HG03108 (cell line): Measurements from ENCODE around the gene TCF12.
"Not testable (repeated sequence)": the region's sequence is repeated elsewhere in the genome, so short reads cannot be mapped to it uniquely, and the experiment has no call there.

Experiments
- ATAC-seq: cut with Tn5 transposase; IDR thresholded peaks from one replicate; pipeline ENCODE4 v1.9.1; 2021; ENCODE audit warnings: moderate library complexity; ENCODE audit not compliant: unreplicated experiment

The TCF12 gene

DNA sequence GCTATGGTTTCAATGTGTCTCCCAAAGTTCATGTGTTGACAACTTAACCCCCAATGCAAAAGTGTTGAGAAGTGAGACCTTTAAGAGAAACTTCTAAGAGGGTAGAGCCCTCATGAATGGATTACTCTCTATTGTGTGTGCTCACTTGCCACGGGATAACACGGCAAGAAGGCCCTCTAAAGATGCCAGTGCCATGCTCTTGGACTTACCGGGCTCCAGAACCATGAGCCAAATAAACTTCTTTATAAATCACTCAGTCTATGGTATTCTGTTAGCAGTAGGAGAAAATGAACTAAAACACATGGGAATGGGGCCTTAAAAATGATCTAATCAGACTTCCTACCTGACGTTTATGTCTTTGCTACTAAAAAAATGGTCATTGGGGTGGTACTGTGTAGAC is 2.6 kb upstream of the TCF12 start:
- ATAC-seq: no peak

DNA sequence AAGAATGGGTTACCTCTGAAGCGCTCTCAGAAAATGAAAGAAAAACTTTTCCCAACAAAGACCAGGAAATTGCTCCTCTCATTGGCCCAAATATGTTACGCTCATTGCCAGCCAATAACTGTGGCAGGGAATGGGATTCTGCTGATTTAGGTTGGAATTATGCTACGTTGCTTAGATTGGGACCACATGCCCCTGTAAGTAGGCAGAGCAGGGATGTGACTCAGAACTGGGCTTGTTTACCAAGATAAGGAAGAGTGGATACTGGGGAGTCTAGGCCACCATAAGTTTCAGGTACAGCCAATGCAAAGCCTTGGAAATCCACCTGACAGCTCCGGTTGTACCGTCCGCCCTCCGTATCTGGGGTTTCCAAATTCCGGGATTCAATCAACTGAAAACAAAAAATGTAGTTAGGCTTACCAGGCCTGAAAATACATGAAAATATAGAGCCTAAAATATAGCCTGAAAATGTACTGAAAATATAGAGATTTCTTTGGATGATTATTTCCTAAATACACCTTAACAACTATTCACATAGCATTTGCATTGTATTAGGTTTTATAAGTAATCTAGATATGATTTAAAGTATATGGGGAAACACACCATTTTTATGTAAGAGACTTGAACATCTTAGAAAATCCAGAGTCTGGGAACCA is 1.5 kb upstream of the TCF12 start:
- ATAC-seq: no peak

DNA sequence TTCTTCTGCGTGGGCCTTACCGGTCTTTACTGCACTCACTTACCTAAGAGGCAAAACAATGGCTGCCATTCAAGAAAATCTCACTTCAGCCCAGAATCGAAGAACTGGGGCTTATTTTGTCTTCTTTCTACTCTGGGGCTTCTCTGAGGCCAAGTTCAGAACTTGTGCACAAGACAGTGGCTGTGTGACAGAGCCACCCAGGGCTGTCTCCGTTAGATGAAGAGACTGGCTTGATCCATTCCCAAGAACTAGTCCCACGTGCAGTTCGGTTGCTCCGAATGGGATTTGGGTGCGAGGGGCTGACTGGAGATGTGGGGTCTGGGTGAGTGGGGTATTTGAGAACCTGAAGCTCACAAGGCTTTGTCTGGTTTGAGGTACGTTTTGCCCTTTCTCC is 795 bp upstream of the TCF12 start:
- ATAC-seq: no peak

DNA sequence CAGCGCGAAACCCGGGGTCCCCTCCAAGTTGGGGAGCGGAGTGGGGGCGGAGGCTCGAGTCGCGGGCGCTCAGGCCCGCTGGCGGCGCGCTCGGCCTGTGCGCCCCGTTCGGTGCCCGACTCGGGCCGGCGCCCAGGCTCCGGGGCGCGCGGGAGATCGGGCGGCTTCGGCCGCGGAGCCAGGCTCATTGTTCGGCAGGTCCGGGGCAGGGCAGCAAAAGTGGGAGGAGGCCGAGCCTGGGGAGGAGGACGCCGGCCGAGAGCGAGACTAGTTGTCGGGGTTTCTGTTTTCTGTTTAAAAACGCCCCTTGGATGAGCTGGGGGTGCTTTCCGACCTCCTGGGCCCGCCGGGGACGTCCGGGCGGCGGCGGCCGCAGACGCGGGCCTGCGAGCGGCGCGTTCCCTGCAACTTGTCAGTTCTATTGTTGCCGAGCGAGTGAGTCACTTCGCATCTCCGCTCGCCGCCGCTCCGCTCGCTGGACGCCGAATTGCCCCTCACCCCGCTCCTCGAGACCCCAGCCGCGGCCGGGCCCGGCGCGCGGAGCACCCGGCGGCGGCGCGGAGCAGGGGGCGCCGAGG is 676 bp downstream of the TCF12 start:
- ATAC-seq: peak; percentile 23

DNA sequence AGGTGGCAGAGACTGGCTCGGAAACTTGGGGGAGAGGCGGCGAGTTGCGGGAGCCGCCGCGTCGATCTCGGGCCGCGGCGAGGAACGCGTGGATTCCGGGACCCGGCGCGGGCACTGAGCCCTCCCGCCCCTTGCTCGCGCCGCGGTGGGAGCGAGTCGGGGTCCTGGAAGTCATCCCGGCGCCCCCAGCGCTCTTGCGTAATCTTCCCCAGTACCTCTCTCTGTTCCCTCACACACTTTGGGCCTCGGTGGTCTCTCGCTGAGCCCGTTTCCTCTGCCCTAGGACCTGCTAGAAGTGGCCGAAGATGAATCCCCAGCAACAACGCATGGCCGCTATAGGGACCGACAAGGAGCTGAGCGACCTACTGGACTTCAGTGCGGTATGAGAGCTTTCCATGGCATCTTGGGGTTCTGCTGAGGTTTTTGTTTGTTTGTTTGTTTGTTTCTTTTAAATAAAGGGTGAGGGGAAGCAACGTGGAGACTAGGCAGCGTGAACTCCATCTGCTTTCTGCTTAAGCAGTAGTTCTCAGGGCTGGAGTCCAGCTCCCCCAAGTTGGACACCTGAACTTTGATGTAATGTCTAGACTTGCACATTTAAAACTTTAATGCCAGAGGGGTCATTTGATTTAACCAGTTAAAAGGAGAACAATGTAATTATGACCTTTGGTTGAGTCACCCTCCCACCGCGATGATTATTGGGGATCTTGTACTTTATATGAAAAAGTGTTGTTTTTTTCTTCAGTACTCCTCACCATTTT is 1.3 kb downstream of the TCF12 start:
- peak; percentile 16 for ATAC-seq

DNA sequence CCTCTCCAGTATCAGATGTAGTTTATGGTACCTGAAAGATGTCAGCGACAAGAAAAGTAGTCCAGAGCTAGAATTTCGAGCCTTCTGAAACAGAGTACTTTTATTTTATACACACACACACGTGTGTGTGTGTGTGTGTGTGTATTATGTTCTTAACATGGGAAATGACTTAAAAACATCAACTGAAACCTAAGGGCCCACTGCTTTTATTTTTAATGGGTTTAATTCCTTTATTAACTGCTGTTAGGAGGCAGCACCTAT is 1.9 kb downstream of the TCF12 start:
- no peak for ATAC-seq

DNA sequence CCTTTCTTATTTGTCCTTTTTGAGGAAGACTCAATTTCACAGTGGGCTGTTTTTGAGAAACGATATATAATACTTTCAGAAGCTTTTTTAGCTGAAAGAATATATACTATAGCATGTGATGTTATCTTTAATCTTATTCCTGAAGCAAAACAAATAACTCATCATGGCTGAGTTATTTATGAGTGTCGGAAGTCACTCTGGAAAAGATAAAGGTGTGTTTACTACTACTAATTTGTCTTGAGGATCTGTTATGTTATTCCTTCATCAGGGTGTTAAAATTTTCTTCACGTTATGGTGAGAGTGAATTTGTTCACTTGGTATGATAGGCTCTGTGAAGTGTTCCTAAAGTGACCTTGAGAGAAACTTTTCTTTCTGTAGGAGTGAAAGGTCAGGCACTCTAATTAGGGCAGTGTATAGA is 4.7 kb downstream of the TCF12 start:
- no peak for ATAC-seq

DNA sequence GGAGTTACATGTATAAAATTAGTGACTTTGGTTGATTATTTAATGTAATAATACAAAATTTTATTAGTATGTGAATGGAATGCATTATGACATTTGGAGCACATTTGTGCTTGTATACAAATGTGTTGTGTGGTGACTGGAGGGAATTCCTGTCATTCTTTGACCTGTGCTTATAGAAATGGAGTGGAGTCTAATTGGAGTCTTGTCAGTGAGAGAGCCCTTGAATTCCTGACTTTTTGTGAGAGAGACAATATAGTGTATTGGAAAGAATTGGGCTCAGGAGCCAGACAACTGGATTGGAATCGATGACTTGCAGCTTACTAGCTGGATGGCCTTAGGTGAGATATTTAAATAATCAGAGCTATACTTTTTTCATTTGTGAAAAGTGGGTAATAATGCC is 9.4 kb downstream of the TCF12 start:
- no peak for ATAC-seq

DNA sequence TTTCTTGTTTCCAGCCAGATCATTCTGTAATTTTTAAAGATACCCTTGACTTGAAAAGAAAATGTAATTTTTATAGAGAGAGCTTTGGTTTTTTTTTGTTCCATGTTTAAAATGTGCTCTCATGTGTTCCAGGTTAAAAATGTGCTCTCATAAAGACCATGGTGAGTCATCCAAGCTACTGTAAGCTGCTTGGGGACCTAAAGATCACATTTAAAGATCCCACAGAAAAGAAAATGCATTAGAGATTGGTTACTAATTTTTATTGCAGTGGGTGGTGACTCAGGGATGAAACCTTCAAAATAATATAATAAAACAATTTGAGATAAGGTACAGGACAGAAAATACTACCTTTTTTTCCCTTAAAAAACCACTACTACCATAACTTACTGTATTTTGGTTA is 11.0 kb downstream of the TCF12 start:
- no peak for ATAC-seq

DNA sequence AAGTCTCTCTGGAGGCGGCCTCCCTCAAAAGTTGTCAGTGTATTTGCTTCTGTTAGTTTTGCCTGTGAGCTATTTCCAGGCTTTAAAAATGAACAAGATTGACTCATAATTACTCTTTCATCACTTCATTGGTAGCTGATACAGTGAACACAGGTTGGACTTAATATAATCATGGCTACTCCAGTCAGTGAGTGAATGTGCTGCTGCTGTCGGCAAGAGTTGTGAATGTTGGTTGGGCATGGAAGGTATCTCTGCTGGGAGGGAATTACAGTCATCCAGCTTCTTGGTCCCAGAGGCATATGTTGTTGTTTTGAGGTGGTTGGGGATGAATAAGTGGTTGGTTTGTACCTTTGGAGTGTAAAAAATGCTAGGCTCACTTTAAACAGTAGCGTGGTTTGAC is 11.5 kb downstream of the TCF12 start:
- no peak for ATAC-seq

DNA sequence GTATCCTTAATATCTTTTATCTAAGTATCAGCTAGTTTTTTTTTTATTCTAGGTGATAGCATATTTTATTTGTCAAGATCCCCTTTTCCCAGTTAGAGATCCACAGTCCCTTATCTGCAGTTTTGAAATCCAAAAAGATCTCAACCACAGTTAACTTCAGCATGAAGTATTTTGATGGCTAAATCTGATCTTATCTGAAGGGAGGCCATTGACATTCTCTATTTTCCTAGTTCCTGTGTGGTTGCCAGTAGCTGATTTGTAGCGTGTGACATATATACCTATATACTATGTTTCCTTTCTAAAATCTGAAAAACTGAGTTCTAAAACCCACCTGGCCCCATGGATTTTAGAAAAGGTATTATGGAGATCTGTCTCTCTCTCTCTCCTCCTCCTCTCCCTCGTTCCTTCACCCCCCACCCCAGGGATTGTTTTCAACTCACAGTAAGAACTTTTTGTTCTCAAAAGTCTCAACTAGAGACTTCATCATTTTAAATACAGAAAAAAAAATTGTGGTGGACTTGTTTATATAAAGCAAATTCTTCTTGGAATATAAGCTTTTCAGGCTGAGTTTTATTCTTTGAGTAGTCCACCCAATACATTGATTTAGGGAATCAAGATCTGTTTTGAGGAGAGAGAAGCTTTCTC is 12.3 kb downstream of the TCF12 start:
- no peak for ATAC-seq

DNA sequence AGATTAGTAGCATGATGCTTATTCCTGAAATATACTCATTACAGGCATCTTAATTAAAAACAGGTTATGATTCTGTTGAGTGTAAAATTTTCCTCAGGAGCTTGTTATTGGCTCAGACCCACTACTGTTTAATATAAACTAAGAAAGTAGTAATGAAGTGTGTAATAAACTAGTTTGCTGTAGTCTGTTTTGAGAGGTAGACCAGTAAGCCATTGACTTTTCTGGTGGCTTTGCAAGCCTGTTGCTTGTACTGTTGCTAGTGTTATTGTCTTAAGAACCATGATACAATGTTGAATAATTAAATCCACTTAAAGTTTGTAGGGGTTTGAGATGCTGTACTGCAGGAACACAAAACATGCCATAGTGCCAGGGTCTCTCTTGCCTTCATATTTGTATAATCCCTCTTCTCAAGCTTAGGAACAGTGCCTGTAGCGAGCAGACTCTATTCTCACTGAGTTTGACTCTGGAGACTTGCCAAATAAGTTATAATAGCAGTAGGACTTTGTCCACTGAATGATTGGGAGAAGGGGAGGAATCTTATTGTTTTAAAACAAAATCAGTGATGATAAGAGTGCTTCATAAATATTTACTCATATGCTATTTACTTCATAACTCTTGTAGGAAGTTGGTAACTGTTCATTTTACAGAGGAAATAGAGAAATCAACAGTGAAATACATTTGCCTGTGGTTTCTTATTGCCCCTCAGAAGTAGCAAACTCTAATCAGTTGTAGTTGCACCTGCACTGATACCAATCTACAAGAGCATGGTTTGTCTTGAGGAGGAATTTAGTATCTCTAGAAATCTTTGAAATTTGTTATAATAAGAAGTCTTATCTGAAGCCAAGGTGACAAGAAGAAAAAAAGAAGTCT is 13.4 kb downstream of the TCF12 start:
- ATAC-seq: no peak

DNA sequence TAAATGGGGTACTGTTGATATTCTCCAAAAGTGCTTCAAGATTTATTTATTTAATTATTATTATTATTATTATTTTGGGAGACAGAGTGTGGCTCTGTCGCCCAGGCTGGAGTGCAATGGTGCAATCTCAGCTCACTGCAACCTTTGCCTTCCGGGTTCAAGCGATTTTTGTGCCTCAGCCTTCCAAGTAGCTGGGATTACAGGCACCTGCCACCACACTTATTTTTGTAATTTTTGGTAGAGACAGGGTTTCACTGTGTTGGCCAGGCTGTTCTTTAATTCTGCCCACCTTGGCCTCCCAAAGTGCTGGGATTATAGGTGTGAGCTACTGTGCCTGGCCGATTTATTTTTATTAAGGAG is 14.0 kb downstream of the TCF12 start:
- not testable (repeated sequence) for ATAC-seq

DNA sequence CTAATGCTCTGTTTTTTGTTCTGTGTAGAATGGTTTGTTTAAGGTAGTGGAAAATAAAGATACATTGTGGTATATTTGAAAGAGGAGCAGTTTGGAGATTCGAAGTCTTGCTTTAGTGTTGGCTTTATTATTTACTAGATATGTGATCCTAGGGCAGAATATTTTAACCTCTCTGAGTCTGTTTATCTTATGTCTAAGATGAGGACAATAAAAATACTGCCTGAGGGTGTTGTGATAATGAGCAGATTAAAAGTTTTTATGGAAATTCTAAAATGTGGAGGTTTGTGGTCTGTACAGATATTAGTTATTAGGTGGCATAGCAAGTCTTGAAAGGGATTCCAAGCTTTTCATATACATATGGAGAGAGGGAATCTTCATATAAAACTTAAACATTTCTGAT is 15.0 kb downstream of the TCF12 start:
- no peak for ATAC-seq

DNA sequence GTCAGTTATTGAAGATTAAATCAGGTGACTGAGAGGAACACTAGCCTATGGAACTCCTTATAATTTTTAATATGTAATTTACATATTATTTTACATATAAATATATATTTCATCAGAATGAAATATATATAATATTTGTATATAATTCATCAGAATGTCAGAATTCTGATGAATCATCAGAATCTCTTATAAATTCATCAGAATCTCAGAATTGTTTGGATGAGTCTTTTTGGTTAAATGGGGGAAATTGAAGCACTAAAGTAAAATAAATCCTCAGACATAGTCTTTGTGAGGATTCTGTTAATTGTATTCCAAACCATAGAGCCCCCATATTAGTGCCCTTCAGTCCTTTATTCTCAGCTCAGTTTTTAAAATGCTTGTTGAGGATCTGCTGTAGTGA is 15.4 kb downstream of the TCF12 start:
- no peak for ATAC-seq

DNA sequence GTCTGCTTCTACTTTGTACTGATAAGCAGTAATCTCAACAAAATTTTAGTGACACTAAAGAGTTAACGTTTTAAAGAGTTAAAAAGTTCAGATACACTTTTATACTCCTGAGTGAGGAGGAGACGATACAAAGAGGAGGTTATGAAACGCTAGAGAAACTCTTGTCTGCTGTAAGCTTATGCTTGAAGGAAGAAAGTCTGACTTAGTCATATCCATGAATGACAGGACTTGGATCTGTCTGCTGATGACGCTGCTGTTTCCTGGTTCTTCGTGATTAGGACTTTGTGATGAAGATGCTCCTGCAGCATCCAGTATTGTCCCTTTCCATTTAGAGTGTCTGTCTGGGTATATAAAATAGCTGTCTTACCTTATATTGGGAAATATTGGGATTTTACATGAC is 15.8 kb downstream of the TCF12 start:
- no peak for ATAC-seq

DNA sequence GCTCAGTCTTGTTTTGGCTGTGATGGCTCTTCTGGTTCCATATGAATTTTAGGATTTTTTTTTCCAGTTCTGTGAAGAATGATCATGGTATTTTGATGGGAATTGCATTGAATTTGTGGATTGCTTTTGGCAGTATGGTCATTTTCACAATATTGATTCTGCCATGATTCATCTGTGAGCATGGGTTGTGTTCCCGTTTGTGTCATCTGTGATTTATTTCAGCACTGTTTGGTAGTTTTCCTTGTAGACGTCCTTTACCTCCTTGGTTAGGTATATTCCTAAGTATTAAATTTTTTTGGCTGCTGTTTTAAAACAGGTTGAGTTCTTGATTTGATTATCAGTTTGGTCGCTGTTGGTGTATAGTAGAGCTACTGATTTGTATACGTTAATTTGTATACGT is 18.5 kb downstream of the TCF12 start:
- ATAC-seq: no peak

DNA sequence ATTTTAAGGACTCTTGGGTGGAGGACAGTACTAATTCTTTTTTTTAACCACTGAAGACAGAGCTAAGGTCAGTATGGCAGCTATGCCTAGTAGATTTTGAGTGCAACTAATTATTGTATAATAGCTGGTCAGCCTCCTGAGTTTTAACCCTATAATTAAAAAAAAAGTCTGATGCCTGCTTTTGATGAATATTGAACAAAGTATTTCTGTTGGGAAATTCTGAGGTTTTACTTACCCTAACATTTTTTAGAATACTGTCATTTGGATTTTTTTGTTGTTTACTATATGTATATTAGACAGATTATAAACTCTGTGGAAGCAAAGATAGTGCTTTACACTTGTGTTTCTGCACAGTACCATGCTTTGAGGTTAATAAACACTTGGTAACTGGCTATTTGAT is 20.8 kb downstream of the TCF12 start:
- no peak for ATAC-seq

DNA sequence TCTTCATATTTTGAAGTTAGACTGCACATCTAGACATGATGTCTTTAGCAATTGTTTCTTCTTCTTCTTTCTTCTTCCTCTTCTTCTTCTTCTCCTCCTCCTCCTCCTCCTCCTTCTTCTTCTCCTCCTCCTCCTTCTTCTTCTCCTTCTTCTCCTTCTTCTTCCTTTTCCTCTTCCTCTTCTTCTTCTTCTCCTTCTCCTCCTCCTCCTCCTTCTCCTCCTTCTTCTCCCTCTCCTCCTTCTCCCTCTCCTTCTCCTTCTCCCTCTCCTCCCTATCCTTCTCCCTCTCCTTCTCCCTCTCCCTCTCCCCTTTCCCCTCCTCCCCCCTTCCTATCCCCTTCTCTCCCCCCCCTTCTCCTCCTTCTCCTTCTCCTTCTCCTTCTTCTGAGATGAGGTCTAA is 21.9 kb downstream of the TCF12 start:
- ATAC-seq: no peak

DNA sequence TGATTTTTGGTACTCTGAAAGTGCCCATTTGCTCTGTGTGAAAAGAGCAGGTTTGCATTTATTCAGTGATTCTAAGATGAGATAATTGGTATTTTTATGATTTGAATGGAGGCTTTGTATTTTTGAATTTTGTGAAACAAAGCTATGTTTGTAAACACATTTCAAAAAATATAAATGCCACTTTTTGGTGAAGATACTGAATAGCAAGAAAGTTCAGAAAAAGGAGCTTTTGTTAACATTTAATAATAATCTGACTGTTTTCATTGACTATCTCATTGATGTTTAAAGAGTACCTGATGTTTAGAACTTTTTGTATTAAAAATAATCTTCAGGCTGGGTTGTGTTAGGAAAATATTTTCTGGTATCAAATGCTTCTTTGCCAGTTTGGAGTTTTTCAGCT is 23.7 kb downstream of the TCF12 start:
- no peak for ATAC-seq

DNA sequence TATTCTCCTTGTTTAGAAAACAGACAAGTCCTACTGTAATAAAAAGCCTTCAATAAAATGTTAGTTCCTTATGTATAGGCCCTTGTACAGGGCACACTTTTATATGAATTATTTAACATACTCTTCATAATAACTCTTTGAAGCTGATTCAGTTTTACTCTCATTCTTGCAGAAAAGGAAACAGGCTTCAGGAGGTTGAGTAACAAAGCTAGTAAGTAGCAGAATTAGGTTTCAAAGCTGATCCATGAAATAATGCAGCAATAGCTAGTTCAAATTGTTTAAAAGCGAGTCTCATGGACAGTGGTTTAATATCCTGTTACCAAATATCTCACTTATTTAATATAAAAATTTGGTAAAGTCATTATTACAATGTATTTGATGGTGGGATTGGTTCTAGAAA is 25.0 kb downstream of the TCF12 start:
- ATAC-seq: no peak
